GM12892 (cell line): ENCODE measurements around the gene PARVB.

ENCODE experiments used
- POLR2A ChIP-seq: IDR thresholded peaks from 2 replicates; pipeline ENCODE4 v1.6.1; 2011; ENCODE audit warnings: low read depth, low read length, control low read depth
- POLR2AphosphoS5 ChIP-seq: IDR thresholded peaks from 2 replicates; pipeline ENCODE4 v1.6.1; 2011; ENCODE audit warnings: low read depth, low read length, control low read depth
- TAF1 ChIP-seq: IDR thresholded peaks from 2 replicates; pipeline ENCODE4 v1.6.1; 2011; ENCODE audit warnings: low read depth, mild to moderate bottlenecking, control low read depth, low read length, borderline replicate concordance

GRCh38 chr22:44167501-44167900 lies 143.4 kb downstream of the PARVB start:
- TF ChIP-seq POLR2A (no peak), POLR2AphosphoS5 (no peak), TAF1 (no peak)
